ENCODE data around the gene PTH2R.
"Not testable (repeated sequence)": the region's sequence is repeated elsewhere in the genome, so short reads cannot be mapped to it uniquely, and the experiment has no call there.

Gene PTH2R

DNA sequence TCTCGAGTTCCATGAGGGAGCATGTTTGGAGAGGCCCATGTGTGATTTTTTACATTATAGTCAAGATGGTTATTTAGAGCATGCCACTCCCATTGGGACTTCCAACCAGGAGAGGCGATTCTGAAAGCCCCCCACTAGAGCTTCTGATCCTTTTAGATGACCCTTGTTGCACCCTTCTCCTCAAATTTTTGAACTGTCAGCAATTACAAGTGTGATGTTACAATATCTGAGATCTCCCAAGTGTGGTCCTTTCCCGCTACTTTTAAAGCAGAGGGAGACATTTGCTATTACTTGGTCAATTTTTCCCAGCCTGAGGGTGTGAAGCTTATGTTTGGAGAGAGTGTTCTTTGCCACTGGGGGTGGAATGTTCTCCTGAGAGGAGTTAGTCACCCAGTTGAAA lies 16.7 kb upstream of the PTH2R start:
- H3K4me3 ChIP-seq (ENCODE audit: low read depth, low read length) = no peak overlapping the region
- ChIA-PET POLR2A (no interaction called here), CTCF (interaction anchor here (1.4 to 4.5 kb wide), 4 partner anchors 11 to 1188 kb away, joined by 3 to 17 read pairs (median 4); no protein-coding TSS in a partner anchor)
- no peak for DNase-seq (ENCODE audit: low read depth, low spot score)
- TF ChIP-seq, protein P1, sequence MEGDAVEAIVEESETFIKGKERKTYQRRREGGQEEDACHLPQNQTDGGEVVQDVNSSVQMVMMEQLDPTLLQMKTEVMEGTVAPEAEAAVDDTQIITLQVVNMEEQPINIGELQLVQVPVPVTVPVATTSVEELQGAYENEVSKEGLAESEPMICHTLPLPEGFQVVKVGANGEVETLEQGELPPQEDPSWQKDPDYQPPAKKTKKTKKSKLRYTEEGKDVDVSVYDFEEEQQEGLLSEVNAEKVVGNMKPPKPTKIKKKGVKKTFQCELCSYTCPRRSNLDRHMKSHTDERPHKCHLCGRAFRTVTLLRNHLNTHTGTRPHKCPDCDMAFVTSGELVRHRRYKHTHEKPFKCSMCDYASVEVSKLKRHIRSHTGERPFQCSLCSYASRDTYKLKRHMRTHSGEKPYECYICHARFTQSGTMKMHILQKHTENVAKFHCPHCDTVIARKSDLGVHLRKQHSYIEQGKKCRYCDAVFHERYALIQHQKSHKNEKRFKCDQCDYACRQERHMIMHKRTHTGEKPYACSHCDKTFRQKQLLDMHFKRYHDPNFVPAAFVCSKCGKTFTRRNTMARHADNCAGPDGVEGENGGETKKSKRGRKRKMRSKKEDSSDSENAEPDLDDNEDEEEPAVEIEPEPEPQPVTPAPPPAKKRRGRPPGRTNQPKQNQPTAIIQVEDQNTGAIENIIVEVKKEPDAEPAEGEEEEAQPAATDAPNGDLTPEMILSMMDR (IDR thresholded peaks at IDR 0.05; ENCODE audit: insufficient read depth, low read length, missing control alignments) = no peak

DNA sequence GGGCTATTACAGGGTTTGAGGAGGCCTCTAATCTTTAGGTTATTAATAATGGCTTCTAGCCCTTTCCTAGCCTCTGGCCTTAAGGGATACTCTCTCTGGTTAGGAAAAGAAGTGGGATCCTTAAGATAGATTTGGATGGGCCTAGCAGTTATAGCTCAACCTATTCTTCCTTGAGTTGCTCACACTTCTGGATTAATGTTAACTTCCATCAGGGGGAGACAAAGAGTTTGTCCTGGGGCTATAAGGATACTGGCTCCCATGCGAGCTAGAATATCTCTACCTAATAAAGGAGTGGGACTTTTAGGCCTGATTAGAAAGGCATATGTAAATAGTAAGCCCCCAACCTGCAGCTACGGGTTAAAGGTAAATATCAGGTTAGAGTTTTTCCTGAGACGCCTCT lies 14.3 kb upstream of the PTH2R start:
- TF ChIP-seq, protein P1 (IDR thresholded peaks at IDR 0.05; ENCODE audit: insufficient read depth, low read length, missing control alignments) = no peak
- POLR2A ChIA-PET = no interaction called here
- DNase-seq (ENCODE audit: low read depth, low spot score) = no peak
- CTCF ChIA-PET = interaction anchor here (0.7 to 3.7 kb wide), 6 partner anchors 10 to 942 kb away, joined by 3 to 14 read pairs (median 3); no protein-coding TSS in a partner anchor
- no peak overlapping the region for H3K4me3 ChIP-seq (ENCODE audit: low read depth, low read length)

DNA sequence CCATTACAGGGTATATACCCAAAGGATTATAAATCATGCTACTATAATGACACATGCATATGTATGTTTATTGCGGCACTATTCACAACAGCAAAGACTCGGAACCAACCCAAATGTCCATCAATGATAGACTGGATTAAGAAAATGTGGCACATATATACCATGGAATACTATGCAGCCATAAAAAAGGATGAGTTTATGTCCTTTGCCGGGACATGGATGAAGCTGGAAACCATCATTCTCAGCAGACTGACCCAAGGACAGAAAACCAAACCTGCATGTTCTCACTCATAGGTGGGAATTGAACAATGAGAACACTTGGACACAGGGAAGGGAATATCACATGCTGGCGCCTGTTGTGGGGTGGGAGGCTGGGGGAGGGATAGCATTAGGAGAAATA lies 9.8 kb upstream of the PTH2R start:
- DNase-seq (ENCODE audit: low read depth, low spot score); POLR2A ChIA-PET; H3K4me3 ChIP-seq (ENCODE audit: low read depth, low read length): not testable (repeated sequence)
- CTCF ChIA-PET = interaction anchor here (1.6 kb wide), 1 partner anchor 925 kb away, joined by 6 read pairs; no protein-coding TSS in a partner anchor

DNA sequence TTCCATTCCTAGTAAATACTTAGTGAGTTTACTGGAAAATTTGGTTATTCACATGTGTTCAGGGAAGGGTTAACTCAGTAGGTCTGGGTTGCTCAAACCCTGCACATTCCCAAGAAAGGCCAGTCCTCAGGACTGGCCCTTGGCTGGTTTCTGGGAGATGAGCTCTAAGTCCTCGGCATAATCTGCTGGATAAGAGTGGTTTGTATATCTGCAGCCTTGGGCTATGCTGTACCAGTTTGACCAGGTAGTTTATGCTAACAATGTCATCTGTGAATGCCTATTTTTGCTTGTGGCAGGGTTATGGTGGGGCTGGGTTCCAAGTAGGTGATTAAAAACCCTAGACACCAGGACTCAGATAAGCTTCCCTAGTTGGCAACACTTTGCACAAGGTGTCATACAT lies 7.4 kb upstream of the PTH2R start:
- ChIA-PET CTCF (interaction anchor here (1.0 to 1.4 kb wide), 3 partner anchors 13 to 1158 kb away, joined by 3 to 5 read pairs (median 3); no protein-coding TSS in a partner anchor), POLR2A (no interaction called here)
- DNase-seq (ENCODE audit: low read depth, low spot score) = no peak
- no peak overlapping the region for H3K4me3 ChIP-seq (ENCODE audit: low read depth, low read length)
- TF ChIP-seq, protein P1 (IDR thresholded peaks at IDR 0.05; ENCODE audit: insufficient read depth, low read length, missing control alignments) = no peak

DNA sequence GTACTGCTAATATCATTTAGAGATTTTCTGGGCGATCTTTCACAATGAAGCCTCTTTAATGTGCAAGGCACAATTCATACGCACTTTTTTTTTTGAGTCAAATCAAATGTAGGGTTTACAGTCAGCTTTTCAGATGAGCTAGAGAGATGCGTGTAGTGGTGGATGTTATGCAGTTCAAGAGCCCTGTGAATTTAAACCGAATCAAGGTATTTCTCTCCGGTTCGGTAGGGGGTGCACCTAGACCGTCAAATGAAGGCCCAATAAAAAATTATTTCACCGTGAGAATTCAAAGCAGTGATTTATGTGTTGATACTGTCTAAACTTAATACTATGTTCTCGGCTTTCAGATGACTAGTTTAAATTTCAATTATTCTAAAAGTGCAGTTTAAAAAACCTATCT lies 1.1 kb downstream of the PTH2R start:
- no peak overlapping the region for H3K4me3 ChIP-seq (ENCODE audit: low read depth, low read length)
- TF ChIP-seq, protein P1 (IDR thresholded peaks at IDR 0.05; ENCODE audit: insufficient read depth, low read length, missing control alignments) = no peak
- ChIA-PET CTCF (interaction anchor here (0.7 to 1.5 kb wide), 4 partner anchors 13 to 1015 kb away, joined by 3 to 7 read pairs (median 4); no protein-coding TSS in a partner anchor), POLR2A (no interaction called here)
- no peak for DNase-seq (ENCODE audit: low read depth, low spot score)

DNA sequence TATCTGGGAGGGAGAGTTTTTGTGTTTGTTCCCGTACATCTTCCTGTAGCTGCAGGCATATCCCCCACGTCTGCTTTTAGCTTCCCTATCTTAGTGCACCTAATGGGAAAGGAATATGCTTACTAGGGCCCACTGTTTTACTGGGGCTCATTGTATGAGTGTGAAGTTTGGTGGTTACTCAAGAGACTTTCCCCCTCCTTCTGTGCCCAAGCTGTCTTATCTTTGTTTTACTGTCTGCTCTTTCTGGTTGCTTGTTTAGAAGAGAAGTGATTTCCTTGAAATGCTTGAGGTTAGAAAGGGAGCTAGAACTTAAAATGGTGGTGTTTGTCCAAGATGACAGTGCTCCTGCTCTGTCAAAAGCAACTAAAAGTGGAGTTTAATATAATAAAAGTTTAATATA lies 7.3 kb downstream of the PTH2R start:
- TF ChIP-seq, protein P1 (IDR thresholded peaks at IDR 0.05; ENCODE audit: insufficient read depth, low read length, missing control alignments) = no peak
- no peak overlapping the region for H3K4me3 ChIP-seq (ENCODE audit: low read depth, low read length)
- ChIA-PET POLR2A (no interaction called here), CTCF (no interaction called here)
- DNase-seq (ENCODE audit: low read depth, low spot score) = no peak

DNA sequence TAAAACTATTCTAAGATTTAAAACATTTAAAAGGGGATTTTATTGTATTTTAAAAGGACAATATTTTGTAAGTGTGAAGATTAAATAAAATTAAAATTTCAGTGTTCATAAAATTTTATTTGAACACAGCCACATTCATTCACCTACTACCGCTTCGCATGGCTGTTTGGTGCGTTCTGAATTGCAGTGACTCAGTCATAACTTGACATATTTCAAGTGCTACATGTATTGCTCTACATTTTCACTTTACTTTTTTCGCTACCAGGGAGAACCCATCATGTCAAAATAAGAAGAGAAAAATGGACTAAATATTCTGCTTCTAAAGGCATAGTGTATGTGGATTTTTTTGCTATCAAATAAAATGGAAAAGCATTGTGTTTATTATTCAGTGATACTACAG lies 8.7 kb downstream of the PTH2R start:
- ChIA-PET CTCF (no interaction called here), POLR2A (no interaction called here)
- TF ChIP-seq, protein P1 (IDR thresholded peaks at IDR 0.05; ENCODE audit: insufficient read depth, low read length, missing control alignments) = no peak
- H3K4me3 ChIP-seq (ENCODE audit: low read depth, low read length) = no peak overlapping the region
- no peak for DNase-seq (ENCODE audit: low read depth, low spot score)

All from AG04449 (cell line).